ENCODE measurements around the gene DTX1. TPM values are rescaled to one million over a fixed set of nuclear protein-coding genes. Genes with fewer than 3 reads are reported as not detected.

DTX1 gene
- total RNA-seq, 1 experiment from 2014 or later = 0.11 TPM

DNA sequence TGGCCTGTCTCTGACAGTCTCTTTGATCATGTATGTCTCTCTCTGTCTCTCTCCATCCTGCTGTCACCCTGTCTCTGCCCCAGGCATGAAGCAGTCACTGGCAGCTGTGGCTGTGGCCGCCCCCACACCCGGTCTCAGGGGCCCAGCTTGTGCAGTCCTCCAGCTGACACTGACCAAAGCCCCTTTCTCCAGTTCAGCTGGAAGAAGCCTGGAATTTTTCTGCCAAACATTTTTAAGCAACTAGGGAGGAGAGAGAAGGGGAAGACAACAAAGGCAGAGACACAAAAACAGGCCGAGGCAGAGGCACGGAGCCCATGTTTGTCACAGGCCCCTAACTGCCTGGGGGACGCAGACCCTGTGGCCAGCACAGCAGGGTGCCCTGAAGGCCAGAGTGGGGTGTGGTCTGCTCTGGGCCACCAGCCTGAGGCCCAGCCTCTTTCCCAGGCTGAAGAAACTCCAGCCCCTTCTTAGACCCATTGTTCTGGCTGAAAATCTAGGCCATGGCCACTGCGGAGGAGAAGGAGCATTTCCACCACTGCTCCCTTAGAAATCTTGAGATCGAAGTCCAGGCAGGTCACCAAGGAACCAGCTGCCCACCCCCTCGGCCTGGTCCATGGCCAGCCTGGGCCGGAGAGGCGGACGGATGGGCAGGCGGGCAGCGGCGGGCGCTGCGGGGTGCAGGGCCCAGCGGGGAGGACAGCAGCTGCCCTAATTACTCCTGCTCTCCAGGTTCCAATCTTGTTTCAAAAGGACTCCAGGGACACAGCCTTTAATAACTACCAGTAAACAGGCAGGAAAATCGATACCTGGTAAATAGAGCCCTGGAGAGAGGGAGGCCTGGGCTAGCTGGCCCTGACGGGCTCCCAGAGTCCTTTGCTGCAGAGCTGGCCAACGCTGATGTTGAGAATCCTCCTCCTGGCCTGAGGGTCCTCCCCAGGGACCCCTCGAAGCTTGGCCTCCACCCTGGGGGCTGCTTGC, 14.9 kb downstream of the DTX1 start:
- no peak for DNase-seq (ENCODE audit: low read depth)

DNA sequence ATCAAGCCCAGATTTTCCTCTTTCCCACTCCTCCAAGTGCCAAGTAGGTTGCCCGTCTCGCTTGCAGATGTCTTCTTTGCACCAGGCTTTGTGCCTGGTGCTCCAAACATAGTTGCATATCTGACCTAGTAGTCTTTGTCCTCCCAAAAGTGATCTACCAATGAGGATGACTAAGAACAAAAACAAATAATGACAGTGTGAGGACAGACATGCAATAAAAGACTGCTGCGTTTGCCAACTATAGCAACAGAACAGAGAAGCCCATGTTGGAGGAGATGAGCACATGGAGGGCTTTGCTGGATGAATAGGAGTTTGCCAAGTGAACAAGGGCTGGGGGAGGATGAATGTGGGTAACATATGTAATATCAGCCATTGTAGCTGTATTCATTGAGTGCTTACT, 15.6 kb downstream of the DTX1 start:
- DNase-seq (ENCODE audit: low read depth) = peak; percentile 7

DNA sequence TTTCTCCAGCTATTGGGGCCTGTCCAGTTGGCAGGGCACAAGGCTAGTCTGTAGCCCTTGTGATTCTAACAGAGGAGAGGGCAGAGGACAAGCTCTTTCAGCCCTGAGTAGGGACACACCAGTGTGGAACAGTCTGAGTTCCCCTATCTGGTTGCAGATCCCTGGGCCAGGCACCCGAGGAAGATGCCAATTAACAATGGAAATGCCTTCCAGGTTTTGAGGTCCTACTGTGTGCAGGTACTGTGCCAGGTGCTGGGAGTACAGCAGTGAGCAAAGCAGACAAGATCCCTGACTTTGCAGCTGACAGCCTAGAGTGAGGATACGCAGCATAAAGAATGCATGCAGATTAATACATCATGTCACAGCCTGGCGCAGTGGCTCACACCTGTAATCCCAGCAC, 17.1 kb downstream of the DTX1 start:
- no peak for DNase-seq (ENCODE audit: low read depth)

DNA sequence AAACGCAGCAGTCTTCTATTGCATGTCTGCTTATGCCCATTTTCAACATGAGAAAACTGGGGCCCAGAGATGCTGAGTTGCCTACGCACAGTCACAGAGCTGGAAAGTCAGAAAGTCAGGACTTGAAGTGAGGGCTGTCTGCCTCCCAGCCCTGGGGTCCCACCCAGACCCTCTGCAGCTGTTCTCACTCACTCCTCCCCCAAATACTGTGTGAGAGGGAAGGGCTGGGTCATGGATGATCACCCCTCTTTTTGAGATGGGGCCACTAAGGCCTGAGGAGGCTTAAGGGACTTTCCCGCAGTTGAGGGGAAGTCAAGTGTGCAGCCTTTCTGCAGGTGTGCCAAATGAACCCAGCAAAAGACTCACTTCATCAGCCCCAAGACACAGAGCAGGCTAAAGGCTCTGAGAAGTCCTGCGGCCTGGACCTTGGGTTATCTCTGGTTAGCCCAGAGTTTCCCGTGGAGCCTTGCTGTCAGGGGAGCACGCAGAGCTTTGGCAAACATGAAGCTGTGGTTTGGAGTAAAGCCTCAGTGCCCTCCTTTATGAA, 18.7 kb downstream of the DTX1 start:
- no peak for DNase-seq (ENCODE audit: low read depth)

DNA sequence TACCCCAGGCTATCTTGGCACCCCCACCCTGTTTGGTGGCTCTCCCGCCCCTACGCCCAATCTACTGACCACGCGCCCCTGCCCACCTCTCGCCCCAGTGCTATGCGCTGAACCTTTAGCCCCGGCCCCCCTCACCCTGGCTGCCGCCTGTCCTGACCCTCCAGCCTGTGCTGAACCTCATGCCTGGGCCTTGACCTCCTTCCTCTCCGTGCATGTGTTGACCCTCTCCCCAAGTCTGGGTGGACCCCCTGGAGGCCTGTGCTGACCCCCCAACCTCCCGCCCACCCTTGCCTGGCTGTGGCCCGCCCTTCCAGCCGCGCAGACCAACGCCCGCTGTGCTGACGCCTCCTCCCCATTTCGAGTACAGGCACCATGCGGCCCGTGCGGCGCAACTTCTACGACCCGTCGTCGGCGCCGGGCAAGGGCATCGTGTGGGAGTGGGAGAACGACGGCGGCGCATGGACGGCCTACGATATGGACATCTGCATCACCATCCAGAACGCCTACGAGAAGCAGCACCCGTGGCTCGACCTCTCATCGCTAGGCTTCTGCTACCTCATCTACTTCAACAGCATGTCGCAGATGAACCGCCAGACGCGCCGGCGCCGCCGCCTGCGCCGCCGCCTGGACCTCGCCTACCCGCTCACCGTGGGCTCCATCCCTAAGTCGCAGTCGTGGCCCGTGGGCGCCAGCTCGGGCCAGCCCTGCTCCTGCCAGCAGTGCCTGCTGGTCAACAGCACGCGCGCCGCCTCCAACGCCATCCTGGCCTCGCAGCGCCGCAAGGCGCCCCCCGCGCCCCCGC, 20.7 kb downstream of the DTX1 start:
- no peak for DNase-seq (ENCODE audit: low read depth)

DNA sequence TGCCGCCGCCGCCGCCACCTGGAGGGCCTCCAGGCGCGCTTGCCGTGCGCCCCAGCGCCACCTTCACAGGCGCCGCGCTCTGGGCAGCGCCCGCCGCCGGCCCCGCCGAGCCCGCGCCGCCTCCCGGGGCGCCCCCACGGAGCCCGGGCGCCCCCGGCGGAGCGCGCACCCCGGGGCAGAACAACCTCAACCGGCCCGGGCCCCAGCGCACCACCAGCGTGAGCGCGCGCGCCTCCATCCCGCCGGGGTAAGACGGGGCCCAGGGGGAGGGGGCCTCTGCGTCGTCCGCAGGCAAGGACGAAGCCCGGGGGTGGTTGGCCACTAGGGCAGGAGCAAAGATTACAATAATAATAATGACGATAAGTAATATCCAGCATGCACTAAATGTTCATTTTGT, 21.3 kb downstream of the DTX1 start:
- no peak for DNase-seq (ENCODE audit: low read depth)

DNA sequence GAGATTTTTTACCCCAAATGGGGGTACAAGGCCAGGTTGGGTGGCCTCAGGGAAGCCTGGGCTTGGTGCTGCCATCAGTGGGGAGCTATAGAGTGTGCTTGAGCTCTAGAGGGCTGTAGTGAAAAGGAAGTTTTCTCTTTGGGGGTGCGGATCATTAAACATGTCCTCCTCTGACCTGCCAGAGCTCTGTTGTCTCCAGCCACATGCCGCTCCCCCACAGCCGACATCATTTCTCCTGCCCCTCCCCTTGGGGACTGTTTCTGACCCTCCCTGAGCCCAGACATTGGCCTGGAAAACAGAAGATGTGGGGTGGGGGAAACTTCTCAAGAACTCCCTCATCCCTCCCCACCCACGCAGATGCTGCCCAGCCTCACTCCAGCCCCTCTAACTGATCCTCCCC, 25.3 kb downstream of the DTX1 start:
- no peak for DNase-seq (ENCODE audit: low read depth)

DNA sequence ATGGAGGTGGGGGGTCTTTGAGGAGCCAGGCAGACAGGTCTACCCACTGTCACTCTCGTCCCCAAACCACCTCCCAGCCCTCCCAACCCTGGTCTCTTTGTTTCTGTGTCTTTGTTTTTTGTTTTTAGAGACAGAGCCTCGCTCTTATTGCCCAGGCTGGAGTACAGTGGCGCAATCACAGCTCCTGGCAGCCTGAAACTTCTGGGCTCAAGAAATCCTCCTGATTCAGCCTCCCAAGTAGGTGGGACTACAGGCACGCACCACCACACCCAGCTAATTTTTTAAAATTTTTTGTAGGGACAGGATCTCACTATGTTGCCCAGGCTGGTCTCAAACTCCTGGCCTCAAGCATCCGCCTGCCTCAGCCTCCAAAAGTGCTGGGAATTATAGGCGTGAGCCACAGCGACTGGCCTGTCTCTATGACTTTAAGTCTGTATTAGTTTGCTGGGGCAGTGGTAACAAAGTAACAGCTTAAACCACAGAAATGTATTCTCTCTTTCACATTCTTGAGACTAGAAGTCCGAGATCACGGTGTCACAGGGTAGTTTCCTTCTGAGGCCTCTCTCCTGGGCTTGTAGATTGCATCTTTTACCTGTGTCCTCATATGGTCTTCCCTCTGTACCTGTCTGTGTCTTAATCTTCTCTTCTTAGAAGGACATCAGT, 26.1 kb downstream of the DTX1 start:
- DNase-seq (ENCODE audit: low read depth) = no peak

DNA sequence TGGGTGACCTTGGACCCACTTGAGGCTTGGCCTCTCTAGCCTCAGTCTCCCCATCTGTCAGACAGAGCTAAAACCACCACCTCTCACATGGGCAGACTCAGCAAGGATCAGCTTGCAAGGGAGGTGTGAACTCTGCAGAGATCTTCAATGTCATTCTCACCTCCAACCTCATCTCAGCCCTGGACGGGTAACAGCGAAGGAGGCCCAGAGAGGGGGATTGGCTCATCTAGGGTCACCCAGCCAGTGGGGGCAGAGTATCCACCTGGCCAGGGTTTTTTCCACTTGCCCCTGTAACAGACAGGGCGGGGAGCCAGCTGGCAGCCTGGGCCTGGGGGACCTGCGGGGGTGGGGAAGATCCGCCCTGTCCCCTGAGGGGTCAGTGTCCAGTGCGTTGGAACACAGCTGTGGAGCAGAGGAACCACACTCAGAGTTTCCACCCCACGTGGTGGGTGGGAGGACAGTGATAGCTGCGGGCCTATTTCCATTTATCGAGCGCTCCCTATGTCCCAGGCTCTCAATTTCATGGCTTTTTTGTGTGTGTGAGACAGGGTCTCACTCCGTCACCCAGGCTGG, 27.4 kb downstream of the DTX1 start:
- no peak for DNase-seq (ENCODE audit: low read depth)

DNA sequence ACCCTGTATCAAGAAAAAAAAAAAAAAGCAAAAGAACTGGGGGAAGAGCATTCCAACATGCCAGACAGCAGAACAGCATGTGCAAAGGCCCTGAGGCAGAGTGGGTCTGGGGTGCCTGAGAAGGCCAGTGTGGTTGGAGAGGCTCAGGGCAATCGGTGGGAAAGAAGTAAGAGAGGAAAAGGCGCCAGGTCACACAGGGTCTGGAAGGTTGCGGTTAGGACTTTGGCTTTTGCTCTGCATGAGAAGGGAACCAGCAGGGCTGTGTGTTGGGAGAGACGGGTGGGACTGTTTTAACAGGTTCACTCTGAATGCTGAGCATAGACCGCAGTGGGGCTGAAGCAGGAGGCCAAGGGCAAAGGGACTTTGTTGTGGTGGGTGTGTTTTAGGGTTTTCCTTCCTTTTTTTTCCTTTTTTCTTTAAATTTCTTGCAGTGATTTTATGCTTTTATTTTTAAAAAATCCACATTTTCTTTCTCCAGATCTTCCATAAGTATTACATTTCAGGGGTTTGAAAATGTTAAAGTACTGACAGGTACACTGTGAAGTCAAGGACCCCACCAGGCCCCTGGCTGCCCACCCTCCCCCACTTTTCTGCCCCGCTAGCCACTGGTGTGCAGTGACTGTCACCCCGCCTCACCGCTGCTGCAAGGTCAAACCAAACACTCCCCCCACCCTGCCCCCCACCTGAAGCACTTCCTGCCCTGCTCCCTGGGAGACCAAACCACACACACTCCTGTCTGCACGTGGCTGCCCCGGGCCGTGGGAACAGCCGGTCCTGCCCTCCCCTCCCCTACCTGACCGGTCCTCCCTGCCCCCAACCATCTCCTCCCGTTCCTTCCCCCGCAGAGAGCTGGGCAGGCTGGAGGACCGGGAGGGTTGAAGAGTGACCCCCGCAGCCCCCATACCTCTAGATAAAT, 30.0 kb downstream of the DTX1 start:
- no peak for DNase-seq (ENCODE audit: low read depth)

DNA sequence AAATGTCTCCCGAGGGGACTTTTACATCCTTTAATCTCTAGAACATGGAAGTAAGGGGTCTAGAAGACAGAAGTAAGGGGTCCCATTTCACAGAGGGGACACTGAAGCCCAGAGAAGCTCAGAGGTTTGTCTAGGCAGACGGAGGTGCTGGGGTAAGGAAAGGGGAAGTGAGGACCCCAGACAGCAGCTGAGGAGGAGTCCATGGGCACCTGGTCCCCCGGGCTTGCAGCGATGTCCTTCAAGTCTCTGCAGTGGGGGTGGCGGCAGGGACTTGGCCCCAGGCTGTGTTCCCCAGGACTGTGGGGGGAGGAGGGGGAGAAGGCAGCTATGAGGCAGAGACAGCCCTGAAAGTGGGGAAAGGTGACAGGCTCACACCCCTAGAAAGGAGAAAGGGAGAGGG, 30.7 kb downstream of the DTX1 start:
- DNase-seq (ENCODE audit: low read depth) = no peak

DNA sequence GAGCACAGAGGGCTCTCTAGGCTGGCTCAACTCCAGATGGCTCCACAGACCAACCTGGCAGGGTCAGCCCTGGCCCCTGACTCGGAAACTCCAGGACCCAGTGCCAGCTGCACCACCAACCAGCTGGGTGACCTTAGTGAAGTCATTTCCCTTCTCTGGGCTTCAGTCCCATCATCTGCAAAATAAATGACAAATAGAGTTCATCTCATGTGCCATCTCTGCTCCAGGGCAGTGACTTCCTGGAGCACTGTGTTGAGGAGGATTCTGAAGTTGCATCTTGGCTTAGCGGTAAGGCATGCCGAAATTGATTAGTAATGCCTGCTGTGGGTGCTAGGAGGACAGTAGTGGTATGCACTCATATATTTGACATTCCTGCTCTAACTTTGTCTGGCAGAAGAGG, 31.5 kb downstream of the DTX1 start:
- no peak for DNase-seq (ENCODE audit: low read depth)

DNA sequence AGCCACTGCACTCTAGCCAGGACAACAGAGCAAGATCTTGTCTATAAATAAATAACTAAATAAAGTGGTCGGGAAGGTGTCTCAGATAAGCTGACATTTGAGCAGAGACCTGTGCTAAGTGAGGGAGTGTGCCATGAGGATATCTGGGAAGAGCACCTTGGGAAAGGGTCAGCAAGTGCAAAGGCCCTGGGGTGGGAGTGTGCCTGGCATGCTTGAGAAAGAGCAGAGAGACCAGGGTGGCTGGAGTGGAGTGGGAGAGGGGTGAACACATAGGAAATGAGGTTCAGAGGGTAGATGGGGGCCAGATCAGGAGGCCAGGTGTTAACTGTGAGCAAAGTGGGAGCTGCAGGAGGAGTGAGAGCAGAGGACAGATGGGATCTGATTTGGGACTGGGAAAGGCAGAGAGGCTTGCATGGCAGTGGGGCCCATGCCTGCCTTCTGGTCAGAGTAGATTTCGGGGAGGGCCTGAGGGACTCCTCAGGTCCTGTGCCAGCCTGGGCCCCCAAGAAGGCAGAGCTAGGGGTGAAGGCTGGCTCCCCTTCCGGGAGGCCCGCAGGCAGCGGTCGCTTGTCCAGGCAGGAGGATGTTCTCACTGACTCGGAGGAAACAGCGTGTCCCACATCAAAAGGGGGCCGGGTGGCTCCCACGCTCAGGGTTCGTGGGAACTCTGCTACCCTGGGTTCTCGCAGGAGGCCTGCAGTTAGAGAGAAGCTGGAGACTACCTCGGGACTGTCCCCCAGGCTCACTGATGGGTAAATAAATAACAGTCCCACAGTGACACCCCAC, 32.6 kb downstream of the DTX1 start:
- no peak for DNase-seq (ENCODE audit: low read depth)

DNA sequence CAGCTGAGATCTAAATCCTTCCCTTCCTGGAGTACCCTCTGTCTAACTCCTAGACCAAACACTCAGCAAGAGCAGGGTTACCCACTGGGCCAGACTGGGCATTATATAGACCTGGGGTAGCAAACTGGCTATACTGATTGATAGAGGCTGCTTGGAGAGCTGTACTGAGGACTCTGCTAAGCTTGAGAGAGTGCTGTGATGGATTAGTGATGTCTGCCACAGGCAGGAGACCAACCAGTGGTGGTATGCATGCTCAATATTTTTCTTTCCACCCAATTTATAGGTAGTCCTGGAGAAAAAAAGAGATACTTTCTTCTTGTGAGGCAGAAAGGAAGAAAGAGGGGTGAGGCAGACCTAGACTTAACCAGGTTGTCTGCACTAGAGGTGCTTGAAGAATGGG, 33.3 kb downstream of the DTX1 start:
- no peak for DNase-seq (ENCODE audit: low read depth)

DNA sequence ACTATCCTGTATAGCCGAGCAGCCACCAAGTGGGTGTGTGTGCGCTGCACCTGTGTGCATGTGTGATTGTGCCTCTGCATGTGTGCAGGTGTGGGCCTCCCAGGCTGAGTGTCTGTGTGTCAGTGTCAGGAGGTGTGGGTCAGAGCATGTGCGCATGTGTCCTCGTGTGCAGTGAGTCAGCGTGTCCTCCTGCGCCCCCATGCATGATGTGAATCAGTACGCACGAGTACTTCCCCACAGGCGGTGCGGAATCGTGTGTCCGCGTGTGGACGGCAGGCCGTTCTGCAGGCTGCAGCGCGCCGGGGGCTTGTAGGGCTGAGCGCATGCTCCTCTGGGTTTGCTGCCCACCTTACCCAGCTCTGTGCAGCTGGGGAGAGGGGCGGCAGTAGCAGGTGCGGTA, 34.2 kb downstream of the DTX1 start:
- DNase-seq (ENCODE audit: low read depth) = no peak

DNA sequence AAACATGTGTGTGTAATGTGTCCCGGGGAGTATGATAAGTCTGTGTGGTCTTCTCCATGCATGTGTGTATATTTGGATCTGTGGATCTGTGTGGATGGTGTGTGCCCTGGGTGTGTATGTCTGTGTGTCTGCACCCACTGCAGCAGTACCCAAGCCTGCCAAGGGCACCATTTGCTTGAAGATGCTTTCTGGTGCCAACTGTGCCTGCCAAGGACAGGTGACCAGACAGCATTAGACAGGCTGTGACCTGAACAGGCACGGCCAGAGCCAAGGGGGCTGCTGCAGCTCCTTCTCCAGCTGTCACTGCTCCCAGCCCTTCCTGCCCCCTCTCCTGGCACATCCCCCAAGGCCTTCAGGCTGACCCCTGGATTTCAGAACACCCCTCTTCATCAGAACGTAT, 35.0 kb downstream of the DTX1 start:
- no peak for DNase-seq (ENCODE audit: low read depth)

DNA sequence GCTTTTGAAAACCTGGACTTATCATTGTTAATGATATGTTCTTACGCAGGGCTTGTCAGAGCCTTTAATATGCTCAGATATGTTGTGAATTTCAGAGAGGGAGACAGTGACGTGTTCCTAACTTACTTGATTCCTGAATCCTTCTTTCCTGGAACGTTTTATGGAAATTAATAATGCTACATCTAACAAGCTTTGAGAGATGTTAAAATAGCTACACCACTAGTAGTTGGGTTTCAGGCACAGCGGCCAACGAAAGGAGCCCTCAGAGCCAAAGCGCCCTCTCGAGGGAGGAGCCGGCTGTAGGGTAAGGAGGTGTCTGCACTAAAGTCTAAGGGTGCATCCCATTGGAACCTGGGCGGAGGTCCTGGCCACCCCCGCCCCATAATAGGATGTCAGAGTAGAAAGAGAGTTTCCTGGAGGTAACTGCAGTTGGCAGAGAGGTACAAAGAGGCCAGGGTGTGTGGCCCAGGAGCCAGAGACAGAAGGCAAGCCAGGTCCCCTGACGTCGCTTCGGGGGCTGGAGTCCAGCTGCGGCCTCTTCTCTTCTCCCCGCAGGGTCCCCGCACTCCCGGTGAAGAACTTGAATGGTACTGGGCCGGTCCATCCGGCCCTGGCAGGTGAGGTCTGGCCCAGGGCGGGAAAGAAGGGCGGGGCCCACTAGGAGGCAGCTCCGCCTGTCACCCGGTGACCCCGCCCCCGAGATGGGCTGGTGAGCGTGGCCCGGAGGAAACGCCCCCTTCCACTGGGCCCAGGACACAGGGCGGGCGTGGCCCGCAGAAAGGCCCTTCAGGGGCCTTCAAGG, 36.3 kb downstream of the DTX1 start:
- no peak for DNase-seq (ENCODE audit: low read depth)

DNA sequence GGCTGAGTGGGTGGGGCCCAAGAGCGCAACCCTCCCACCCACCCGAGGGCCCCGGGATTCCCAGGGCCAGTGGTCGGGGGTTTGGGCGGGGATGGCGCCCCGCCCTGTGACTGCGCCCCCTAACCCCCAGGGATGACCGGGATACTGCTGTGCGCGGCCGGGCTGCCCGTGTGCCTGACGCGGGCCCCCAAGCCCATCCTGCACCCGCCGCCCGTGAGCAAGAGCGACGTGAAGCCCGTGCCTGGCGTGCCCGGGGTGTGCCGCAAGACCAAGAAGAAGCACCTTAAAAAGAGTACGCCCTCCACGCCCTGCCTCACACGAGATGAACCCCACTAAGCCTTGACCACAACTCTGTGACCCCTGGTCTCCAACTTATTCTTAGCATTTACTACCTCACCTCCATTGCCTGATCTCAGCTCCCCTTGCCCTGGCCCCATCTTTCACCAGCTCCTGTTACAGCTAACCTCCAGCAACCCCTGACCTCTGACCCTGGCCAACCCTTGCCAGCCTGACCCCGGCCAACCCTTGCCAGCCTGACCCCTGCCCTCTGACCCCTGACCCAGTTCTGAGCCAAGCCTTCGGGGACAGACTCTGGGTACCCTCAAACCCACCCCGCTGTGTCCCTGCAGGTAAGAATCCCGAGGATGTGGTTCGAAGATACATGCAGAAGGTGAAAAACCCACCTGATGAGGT, 37.0 kb downstream of the DTX1 start:
- DNase-seq (ENCODE audit: low read depth) = no peak

Data from LHCN-M2 (cell line).